A549 (cell line): ENCODE results near the gene DDR1.

Experiments used
- EHMT2 ChIP-seq: fragments of 200-600 bp; sonication (generic); IDR thresholded peaks from 2 replicates; pipeline ENCODE4 v1.6.1; 2016; ENCODE audit warnings: antibody characterized with exemption, low read depth, mild to moderate bottlenecking, moderate library complexity
- GATA3 ChIP-seq: IDR thresholded peaks from 2 replicates; pipeline ENCODE4 v1.6.1; 2012; ENCODE audit warnings: borderline replicate concordance
- KDM5A ChIP-seq: fragments of 200-600 bp; sonication (generic); IDR thresholded peaks from 2 replicates; pipeline ENCODE4 v1.6.1; 2016; ENCODE audit warnings: antibody characterized with exemption, mild to moderate bottlenecking
- MAFK ChIP-seq: fragments of 450-650 bp; IDR thresholded peaks from 2 replicates; pipeline ENCODE4 v1.6.1; 2014; ENCODE audit not compliant: partially characterized antibody
- MAZ ChIP-seq: fragments of 150-350 bp; IDR thresholded peaks from 2 replicates; pipeline ENCODE4 v1.6.1; 2014; ENCODE audit warnings: antibody characterized with exemption, low read depth, low read length, borderline replicate concordance
- MYC ChIP-seq: IDR thresholded peaks from 2 replicates; pipeline ENCODE4 v1.6.1; 2012; ENCODE audit warnings: mild to moderate bottlenecking, inconsistent platforms, low read length, improper control_type of control experiment, borderline replicate concordance
- POLR2A ChIP-seq: IDR thresholded peaks from 2 replicates; pipeline ENCODE4 v1.6.1; 2012; ENCODE audit warnings: mild to moderate bottlenecking, low read length
- RAD21 ChIP-seq, 2 experiments: fragments of >200 bp in 1 of 2; sonication (Bioruptor Twin) in 1 of 2; formaldehyde crosslinking in 1 of 2; IDR thresholded peaks in 1 of 2; conservative IDR thresholded peaks in 1 of 2; 2 replicates in 1 of 2; 3 replicates in 1 of 2; pipeline ENCODE4 v1.6.1; 2012 to 2018; ENCODE audit warnings: inconsistent platforms in 1 of 2
- RFX5 ChIP-seq: fragments of 450-650 bp; IDR thresholded peaks from 2 replicates; pipeline ENCODE4 v1.7.1; 2014; ENCODE audit warnings: antibody characterized with exemption, mild to moderate bottlenecking, moderate library complexity
- TP53 ChIP-seq: fragments of 250-450 bp; sonication (Bioruptor Pico); IDR thresholded peaks from 2 replicates; pipeline ENCODE4 v1.5.0; 2021; ENCODE audit warnings: mild to moderate bottlenecking, moderate library complexity
- TF ChIP-seq, protein P1 (sequence below): fragments of >200 bp; sonication (Bioruptor Twin); formaldehyde crosslinking; IDR thresholded peaks from 3 replicates; pipeline ENCODE4 v1.5.1; 2016
- TF ChIP-seq, protein P2 (sequence below): IDR thresholded peaks from 2 replicates; pipeline ENCODE4 v1.6.1; 2012
- TF ChIP-seq, protein P3 (sequence below): fragments of >200 bp; sonication (Bioruptor Twin); formaldehyde crosslinking; IDR thresholded peaks from 2 replicates; pipeline ENCODE4 v1.6.1; 2016
- TF ChIP-seq, protein P4 (sequence below): fragments of 200-600 bp; sonication (generic); IDR thresholded peaks from 2 replicates; pipeline ENCODE4 v1.6.1; 2016; ENCODE audit warnings: antibody characterized with exemption, mild to moderate bottlenecking, moderate library complexity

DNA sequence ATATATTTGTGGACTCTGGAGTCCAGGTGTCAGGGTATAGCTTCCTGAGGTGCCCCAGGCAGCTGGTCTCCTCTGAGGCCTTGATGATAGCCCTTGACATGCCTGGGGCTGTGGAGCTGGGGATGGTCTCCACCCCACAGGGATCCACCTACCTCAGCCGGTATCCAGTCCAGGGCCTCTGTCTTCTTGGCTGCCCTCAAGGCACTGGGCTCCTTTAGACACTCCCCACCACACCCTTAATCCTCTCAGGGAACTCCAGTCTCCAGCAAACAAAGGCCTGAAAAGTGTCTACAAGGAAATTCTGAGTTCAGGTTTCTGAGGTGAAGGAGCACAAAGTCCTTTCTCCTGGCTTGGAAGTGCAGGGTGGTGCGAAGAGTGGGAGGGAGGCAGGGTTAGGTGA lies 44.6 kb upstream of the DDR1 start:
- TF ChIP-seq, protein P1, sequence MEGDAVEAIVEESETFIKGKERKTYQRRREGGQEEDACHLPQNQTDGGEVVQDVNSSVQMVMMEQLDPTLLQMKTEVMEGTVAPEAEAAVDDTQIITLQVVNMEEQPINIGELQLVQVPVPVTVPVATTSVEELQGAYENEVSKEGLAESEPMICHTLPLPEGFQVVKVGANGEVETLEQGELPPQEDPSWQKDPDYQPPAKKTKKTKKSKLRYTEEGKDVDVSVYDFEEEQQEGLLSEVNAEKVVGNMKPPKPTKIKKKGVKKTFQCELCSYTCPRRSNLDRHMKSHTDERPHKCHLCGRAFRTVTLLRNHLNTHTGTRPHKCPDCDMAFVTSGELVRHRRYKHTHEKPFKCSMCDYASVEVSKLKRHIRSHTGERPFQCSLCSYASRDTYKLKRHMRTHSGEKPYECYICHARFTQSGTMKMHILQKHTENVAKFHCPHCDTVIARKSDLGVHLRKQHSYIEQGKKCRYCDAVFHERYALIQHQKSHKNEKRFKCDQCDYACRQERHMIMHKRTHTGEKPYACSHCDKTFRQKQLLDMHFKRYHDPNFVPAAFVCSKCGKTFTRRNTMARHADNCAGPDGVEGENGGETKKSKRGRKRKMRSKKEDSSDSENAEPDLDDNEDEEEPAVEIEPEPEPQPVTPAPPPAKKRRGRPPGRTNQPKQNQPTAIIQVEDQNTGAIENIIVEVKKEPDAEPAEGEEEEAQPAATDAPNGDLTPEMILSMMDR = no peak
- TF ChIP-seq MAZ = no peak
- no peak for TF ChIP-seq POLR2A
- TF ChIP-seq, protein P2, sequence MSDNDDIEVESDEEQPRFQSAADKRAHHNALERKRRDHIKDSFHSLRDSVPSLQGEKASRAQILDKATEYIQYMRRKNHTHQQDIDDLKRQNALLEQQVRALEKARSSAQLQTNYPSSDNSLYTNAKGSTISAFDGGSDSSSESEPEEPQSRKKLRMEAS = no peak
- no peak for TF ChIP-seq EHMT2
- TF ChIP-seq MAFK = no peak
- TF ChIP-seq, protein P3, sequence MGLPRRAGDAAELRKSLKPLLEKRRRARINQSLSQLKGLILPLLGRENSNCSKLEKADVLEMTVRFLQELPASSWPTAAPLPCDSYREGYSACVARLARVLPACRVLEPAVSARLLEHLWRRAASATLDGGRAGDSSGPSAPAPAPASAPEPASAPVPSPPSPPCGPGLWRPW = no peak
- no peak for TF ChIP-seq RFX5
- TF ChIP-seq TP53 (CRISPR knock-in tag) = no peak
- TF ChIP-seq RAD21 (conservative IDR thresholded peaks at IDR 0.05 in 1 of 2, IDR thresholded peaks at IDR 0.05 in 1 of 2) = no peak
- no peak for TF ChIP-seq GATA3
- no peak for TF ChIP-seq KDM5A
- TF ChIP-seq, protein P4, sequence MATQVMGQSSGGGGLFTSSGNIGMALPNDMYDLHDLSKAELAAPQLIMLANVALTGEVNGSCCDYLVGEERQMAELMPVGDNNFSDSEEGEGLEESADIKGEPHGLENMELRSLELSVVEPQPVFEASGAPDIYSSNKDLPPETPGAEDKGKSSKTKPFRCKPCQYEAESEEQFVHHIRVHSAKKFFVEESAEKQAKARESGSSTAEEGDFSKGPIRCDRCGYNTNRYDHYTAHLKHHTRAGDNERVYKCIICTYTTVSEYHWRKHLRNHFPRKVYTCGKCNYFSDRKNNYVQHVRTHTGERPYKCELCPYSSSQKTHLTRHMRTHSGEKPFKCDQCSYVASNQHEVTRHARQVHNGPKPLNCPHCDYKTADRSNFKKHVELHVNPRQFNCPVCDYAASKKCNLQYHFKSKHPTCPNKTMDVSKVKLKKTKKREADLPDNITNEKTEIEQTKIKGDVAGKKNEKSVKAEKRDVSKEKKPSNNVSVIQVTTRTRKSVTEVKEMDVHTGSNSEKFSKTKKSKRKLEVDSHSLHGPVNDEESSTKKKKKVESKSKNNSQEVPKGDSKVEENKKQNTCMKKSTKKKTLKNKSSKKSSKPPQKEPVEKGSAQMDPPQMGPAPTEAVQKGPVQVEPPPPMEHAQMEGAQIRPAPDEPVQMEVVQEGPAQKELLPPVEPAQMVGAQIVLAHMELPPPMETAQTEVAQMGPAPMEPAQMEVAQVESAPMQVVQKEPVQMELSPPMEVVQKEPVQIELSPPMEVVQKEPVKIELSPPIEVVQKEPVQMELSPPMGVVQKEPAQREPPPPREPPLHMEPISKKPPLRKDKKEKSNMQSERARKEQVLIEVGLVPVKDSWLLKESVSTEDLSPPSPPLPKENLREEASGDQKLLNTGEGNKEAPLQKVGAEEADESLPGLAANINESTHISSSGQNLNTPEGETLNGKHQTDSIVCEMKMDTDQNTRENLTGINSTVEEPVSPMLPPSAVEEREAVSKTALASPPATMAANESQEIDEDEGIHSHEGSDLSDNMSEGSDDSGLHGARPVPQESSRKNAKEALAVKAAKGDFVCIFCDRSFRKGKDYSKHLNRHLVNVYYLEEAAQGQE = no peak
- TF ChIP-seq MYC = no peak
